ENCODE results near the gene ESAM. TPM values are rescaled to one million over a fixed set of nuclear protein-coding genes. Genes with fewer than 3 reads are reported as not detected.

Gene ESAM
- total and polyA plus RNA-seq, 2 experiments from 2014 or later = 0.32 TPM; not detected in 1

- DNase-seq (ENCODE audit: low spot score) = peak; percentile 90
- H3K36me3 Mint-ChIP-seq (ENCODE audit: low read depth) = peaks cover 5% of the 10 kb centered on the region; the same call in 2 of the 3 replicates
Observed at GRCh38 chr11:124800226-124800929, 38.3 kb upstream of the ESAM start, which contains the start of gene MSANTD2. MSANTD2 (minus strand) TSS chr11:124800406; CDS start chr11:124800380, 26 bp downstream.

More at GRCh38 chr11:124800226-124800929, 38.3 kb upstream of the ESAM start, which contains the start of gene MSANTD2:
- peaks cover 13% of the 10 kb centered on the region; the same call in 1 of the 2 replicates for H4K20me1 ChIP-seq (replicated peaks; ENCODE audit: insufficient read depth)
- H3F3A ChIP-seq (replicated peaks; ENCODE audit: low read depth) = no peaks in the 10 kb centered on the region
- peak within 1 kb of the TSS; percentile 94 for H3K4me3 ChIP-seq
- peaks cover 36% of the 10 kb centered on the region for H3K4me1 ChIP-seq (ENCODE audit: insufficient read depth)
- H2AFZ ChIP-seq = 0 out of 2 replicates have a peak within 1 kb of the TSS, but pooled peaks have one; percentile 72
- peak within 1 kb of the TSS; percentile 90 for H3K4me2 ChIP-seq
- H3K27me3 Mint-ChIP-seq (ENCODE audit: insufficient read depth, low read depth, poor library complexity) = peaks cover 8% of the 10 kb centered on the region
- H3K27me3 ChIP-seq (ENCODE audit: insufficient read depth) = no peaks in the 10 kb centered on the region
- H3K4me1 Mint-ChIP-seq = peaks cover 28% of the 10 kb centered on the region
- no peaks in the 10 kb centered on the region for H3K9me2 ChIP-seq (ENCODE audit: insufficient read depth)
- H3K79me2 ChIP-seq (replicated peaks; ENCODE audit: insufficient read depth) = peaks cover 43% of the 10 kb centered on the region
- ATAC-seq = peak; percentile 91
- TF ChIP-seq CREB1 (CRISPR knock-in tag; IDR thresholded peaks at IDR 0.05; ENCODE audit: low read depth) = peak; percentile 91
- TF ChIP-seq, protein P1, sequence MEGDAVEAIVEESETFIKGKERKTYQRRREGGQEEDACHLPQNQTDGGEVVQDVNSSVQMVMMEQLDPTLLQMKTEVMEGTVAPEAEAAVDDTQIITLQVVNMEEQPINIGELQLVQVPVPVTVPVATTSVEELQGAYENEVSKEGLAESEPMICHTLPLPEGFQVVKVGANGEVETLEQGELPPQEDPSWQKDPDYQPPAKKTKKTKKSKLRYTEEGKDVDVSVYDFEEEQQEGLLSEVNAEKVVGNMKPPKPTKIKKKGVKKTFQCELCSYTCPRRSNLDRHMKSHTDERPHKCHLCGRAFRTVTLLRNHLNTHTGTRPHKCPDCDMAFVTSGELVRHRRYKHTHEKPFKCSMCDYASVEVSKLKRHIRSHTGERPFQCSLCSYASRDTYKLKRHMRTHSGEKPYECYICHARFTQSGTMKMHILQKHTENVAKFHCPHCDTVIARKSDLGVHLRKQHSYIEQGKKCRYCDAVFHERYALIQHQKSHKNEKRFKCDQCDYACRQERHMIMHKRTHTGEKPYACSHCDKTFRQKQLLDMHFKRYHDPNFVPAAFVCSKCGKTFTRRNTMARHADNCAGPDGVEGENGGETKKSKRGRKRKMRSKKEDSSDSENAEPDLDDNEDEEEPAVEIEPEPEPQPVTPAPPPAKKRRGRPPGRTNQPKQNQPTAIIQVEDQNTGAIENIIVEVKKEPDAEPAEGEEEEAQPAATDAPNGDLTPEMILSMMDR (conservative IDR thresholded peaks at IDR 0.05; ENCODE audit: low read depth in 2 of 2) = no peak
- TF ChIP-seq JUNB (IDR thresholded peaks at IDR 0.05; ENCODE audit: unreplicated experiment) = no peak
- no peak for TF ChIP-seq STAT1 (IDR thresholded peaks at IDR 0.05; ENCODE audit: unreplicated experiment)
- TF ChIP-seq ZNF114 (CRISPR knock-in tag; IDR thresholded peaks at IDR 0.05) = no peak
- TF ChIP-seq ZNF331 (CRISPR knock-in tag; IDR thresholded peaks at IDR 0.05; ENCODE audit: low read depth) = no peak
- no peak; the same call in 1 of the 2 replicates for TF ChIP-seq ETS1 (IDR thresholded peaks at IDR 0.05)
- TF ChIP-seq NANOG (IDR thresholded peaks at IDR 0.05; ENCODE audit: borderline replicate concordance) = no peak
- peak; percentile 91 for TF ChIP-seq POLR2AphosphoS5 (IDR thresholded peaks at IDR 0.05; ENCODE audit: low read depth)
- TF ChIP-seq REST (IDR thresholded peaks at IDR 0.05; ENCODE audit: unreplicated experiment) = no peak
- TF ChIP-seq EZH2phosphoT487 (IDR thresholded peaks at IDR 0.05; ENCODE audit: unreplicated experiment) = no peak
- TF ChIP-seq ZNF462 (CRISPR knock-in tag; IDR thresholded peaks at IDR 0.05) = no peak
- TF ChIP-seq EZH2 (IDR thresholded peaks at IDR 0.05; ENCODE audit: low read depth, unreplicated experiment) = no peak
- H3K4me3 Mint-ChIP-seq = peak within 1 kb of the TSS; percentile 84
- peak within 1 kb of the TSS; percentile 92 for H3K27ac ChIP-seq (ENCODE audit: low read depth)
- no peaks in the 10 kb centered on the region; the same call in 1 of the 3 replicates for H3K9me3 Mint-ChIP-seq
- no peaks in the 10 kb centered on the region for H3K36me3 ChIP-seq (ENCODE audit: insufficient read depth)
- H3K27ac Mint-ChIP-seq = peak within 1 kb of the TSS; percentile 89

Measured in GM23338 (cell line).